Activated gamma-delta T cell (primary cell): ENCODE results near the gene AKAP7.
"Not testable (repeated sequence)": the region's sequence is repeated elsewhere in the genome, so short reads cannot be mapped to it uniquely, and the experiment has no call there.

Source experiments
- DNase-seq: peaks from one replicate; lab custom pipeline; 2025; lab: John Stamatoyannopoulos, UW

Gene AKAP7

DNA sequence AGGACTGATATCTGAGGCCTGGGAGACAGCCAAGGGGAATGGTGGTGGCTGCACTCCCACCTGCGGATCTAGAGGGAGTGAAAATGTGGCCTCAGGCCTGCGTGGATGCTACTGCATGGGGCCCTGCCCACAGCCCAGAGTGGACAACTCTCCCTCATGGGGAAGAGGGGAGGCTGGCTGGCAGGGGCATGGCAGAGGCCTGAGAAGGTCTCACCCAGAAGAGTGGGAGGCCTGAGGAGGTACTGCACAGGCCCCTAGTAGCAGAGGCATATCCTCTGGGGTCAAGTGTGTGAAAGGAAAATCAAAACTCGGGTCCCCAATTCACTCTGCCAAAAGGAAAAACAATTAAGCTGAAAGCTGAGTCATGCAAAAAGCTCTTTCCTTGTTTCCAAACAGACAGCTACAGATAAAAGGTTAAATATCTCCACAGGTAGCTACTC, 158.2 kb downstream of the AKAP7 start:
- no peak for DNase-seq

DNA sequence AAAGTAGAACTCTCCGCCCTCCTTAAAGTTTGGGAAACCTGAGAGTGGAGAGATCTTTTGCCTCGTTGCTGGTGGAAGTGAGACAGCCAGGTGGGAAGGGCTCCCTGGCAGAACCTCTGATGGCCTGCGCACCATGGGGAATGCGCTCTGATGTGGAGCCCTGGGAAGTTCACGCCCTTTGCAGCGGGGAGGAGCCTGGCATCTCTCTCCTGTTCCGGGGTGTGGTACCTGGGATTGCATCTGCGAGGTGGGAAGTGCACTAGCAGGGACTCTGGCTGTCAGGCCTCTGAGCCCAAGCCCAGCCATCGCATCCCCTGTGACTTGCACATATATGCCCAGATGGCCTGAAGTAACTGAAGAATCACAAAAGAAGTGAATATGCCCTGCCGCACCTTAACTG, 159.8 kb downstream of the AKAP7 start:
- no peak for DNase-seq

DNA sequence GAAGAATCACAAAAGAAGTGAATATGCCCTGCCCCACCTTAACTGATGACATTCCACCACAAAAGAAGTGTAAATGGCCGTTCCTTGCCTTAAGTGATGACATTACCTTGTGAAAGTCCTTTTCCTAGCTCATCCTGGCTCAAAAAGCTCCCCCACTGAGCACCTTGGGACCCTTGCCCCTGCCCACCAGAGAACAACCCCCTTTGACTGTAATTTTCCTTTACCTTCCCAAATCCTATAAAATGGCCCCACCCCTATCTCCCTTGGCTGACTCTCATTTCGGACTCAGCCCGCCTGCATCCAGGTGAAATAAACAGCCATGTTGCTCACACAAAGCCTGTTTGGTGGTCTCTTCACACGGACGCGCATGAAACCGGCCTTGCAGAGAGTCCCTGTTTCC, 165.6 kb downstream of the AKAP7 start:
- not testable (repeated sequence) for DNase-seq

GRCh38 chr6:131303338-131303930, 168.2 kb downstream of the AKAP7 start:
- no peak for DNase-seq

- DNase-seq: no peak
Measured at GRCh38 chr6:131305037-131305850, 170.0 kb downstream of the AKAP7 start.

- no peak for DNase-seq
Measured at GRCh38 chr6:131309437-131309836, 174.2 kb downstream of the AKAP7 start.

GRCh38 chr6:131314838-131315237, 179.6 kb downstream of the AKAP7 start:
- DNase-seq: no peak

GRCh38 chr6:131316654-131317053, 181.4 kb downstream of the AKAP7 start:
- DNase-seq: no peak

DNA sequence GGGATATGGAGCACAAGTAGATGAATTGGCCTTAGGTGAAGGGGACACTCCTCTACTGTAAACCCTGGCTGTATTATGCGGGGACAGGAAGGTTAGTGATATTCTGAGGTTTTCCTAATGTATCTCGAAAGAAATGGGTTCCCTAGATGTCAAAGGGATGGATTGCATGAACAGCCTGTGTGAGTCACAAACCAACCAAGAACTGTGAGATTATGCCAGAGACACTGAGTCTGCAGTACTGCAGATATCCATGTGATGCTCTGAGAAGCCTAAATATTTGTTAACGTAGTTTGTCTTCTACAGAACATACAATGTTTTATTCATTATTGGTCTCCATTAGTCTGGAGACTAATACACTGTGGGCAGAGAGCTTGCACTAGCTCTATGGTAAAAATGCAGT, 182.2 kb downstream of the AKAP7 start:
- DNase-seq: no peak

- DNase-seq: no peak
Measured at GRCh38 chr6:131321589-131321988, 186.3 kb downstream of the AKAP7 start.

DNA sequence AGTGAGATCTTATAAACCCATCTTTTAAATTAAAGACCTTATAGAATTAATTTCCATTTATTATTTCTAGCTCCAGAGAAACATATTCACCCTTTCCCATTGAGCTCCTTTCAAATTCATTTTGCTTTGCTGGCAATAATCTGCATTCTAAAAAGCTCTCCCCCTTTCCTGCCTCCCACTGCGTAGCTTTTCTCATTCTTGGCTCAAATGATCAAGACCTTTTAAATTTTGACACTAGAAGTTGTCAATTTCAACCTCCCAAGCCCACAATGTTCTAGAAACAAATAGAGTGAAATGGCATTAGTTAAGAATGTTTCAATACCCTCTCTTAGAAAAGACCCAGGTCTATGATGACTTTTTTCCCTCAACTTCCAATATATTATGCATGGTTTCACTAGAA, 186.9 kb downstream of the AKAP7 start:
- no peak for DNase-seq

- not testable (repeated sequence) for DNase-seq
Measured at GRCh38 chr6:131325669-131326068, 190.4 kb downstream of the AKAP7 start.

DNA sequence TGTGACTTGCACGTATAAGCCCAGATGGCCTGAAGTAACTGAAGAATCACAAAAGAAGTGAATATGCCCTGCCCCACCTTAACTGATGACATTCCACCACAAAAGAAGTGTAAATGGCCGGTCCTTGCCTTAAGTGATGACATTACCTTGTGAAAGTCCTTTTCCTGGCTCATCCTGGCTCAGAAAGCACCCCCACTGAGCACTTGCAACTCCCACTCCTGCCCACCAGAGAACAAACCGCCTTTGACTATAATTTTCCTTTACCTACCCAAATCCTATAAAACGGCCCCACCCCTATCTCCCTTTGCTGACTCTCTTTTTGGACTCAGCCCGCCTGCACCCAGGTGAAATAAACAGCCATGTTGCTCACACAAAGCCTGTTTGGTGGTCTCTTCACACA, 193.5 kb downstream of the AKAP7 start:
- not testable (repeated sequence) for DNase-seq

DNA sequence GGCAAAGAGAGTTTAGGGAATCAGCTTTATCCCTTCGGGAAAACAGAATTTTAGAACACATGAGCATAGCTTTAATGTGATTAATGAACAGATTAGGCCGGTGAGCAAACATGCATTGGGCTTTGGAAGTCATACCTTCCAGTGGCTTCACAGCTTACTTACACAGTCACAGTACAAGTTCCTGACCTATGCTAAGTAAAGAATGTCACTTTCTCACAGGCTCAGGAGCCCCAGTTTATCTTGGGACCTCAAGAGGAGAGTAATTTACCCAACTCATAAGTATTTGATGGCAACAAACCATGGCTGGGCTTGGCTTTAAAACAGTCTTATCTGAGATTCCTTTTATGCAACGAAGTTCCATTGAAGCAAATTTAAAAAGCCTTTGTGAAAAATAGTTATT, 195.9 kb downstream of the AKAP7 start:
- no peak for DNase-seq

DNA sequence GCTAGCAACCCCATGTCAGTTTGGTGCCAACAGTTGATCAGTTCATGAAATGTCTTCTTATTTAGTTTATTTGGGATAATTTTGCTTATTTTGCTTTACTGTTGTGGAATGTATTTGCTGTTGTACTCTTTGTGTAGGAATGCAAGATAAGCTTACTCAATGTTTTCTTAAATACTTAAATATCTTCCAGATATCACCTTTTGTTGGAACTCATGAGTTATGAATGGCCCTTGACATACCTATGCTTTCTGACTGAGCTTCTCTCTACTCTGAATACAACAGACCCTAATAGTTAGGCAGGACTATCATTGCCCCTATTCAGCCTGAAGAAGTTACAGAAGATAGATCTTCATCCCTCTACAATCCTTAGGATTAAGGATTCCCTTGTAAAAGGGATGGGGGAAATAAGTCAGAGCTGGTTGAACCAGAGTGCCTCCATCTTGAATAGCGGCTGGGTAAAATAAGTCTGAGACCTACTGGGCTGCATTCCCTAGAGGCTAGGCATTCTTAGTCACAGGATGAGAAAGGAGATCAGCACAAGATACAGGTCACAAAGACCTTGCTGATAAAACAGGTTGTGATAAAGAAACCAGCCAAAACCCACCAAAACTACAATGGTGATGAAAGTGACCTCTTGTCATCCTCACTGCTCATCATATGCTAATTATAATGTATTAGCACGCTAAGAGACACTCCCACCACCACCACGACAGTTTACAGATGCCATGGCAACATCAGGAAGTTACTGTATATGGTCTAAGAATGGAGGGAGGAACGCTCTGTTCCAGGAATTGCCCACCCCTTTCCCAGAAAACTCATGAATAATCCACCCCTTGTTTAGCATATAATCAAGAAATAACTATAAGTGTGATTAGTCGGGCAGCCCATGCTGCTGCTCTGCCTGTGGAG, 196.9 kb downstream of the AKAP7 start:
- no peak for DNase-seq
